ENCODE measurements around the gene GOLT1A.
A peak's percentile ranks its signal among the peaks of the same experiment; 100 is the strongest.
"Not testable (repeated sequence)": the region's sequence is repeated elsewhere in the genome, so short reads cannot be mapped to it uniquely, and the experiment has no call there.

GOLT1A gene

DNA sequence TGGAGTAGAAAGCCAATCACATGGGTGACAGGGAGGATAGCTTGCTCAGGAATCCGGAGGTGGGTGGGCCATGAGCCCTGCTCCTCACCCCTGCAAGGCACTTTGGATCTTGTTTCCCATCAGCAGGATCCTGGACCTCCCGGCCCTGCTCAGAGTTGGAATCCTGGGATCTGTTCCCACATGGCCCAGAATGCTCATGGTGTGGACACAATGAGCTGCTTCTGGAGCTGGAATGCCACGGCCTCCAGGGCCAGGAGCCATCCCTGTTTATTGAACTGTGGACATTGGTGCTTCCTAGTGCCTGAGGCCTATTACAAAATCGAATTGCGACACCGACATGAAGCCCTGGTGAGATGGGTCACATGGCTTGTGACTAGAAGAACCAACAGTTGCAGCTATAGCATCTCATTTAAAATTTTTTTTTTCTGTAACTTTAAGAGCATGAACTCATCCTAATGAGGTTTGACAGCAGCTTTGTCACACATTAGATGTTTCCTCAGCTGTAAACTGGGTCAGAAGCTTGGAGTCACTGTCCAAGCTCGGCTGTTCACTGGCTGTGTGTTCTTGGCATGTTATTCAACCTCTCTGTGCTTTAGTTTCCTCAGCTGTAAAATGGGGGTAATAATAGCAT, 40.4 kb upstream of the GOLT1A start:
- no peak overlapping the region for H3K4me3 Mint-ChIP-seq
- DNase-seq (no peak), ATAC-seq (no peak)
- H3K4me1 Mint-ChIP-seq = no peaks in the 10 kb centered on the region
- H3K9me3 Mint-ChIP-seq = no peaks in the 10 kb centered on the region
- H3K27me3 Mint-ChIP-seq = no peaks in the 10 kb centered on the region
- no peak overlapping the region for H3K27ac Mint-ChIP-seq

DNA sequence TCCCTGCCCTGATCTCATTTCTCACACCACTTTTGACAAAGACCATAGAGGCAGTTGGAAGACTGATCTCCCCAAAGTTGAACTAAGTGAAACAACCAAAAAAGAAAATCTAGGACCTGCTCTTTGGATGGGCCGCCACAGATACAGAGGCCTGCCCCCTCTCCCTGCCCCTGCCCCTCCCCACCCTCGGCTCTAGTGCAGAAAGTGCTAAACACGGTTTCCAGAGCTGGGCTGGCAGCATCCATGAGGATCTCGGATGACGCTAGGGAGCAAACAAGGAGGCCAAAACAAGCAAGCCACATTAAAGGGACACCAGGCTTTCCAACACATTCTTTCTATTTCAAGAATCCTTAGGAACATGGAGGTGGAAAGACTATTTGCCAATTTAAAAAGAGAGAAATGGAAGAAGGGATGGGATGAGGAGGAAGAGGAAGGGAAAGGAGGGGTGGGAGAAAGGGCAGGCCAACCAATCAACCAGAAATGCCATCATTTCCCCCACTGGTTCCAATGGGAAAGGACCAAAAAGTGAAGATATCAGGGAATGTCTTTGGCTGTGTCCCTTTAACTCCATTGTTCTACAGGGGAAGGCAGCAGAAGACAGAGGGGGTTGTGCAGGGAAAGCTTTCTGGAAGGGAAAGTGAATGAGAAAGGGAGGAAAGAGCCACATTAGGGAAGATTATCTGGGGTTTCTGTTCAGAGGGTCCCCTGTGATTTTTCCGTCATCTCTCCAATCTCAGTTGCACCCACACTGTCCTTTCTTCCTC, 38.3 kb upstream of the GOLT1A start:
- no peak overlapping the region for H3K27ac Mint-ChIP-seq
- no peaks in the 10 kb centered on the region for H3K27me3 Mint-ChIP-seq
- no peaks in the 10 kb centered on the region for H3K4me1 Mint-ChIP-seq
- no peaks in the 10 kb centered on the region for H3K9me3 Mint-ChIP-seq
- ATAC-seq = no peak
- H3K4me3 Mint-ChIP-seq = no peak overlapping the region
- DNase-seq = no peak

GRCh38 chr1:204251286-204251685, 37.5 kb upstream of the GOLT1A start:
- ATAC-seq = no peak

GRCh38 chr1:204250428-204251030, 36.7 kb upstream of the GOLT1A start:
- H3K27me3 Mint-ChIP-seq = no peaks in the 10 kb centered on the region
- H3K9me3 Mint-ChIP-seq = no peaks in the 10 kb centered on the region
- no peak overlapping the region for H3K4me3 Mint-ChIP-seq
- DNase-seq (no peak), ATAC-seq (no peak)
- H3K27ac Mint-ChIP-seq = no peak overlapping the region
- H3K4me1 Mint-ChIP-seq = no peaks in the 10 kb centered on the region

More at GRCh38 chr1:204251286-204251685, 37.5 kb upstream of the GOLT1A start:
- no peak for DNase-seq
- no peaks in the 10 kb centered on the region for H3K27me3 Mint-ChIP-seq
- no peak overlapping the region for H3K4me3 Mint-ChIP-seq
- no peaks in the 10 kb centered on the region for H3K4me1 Mint-ChIP-seq
- H3K27ac Mint-ChIP-seq = no peak overlapping the region
- no peaks in the 10 kb centered on the region for H3K9me3 Mint-ChIP-seq

DNA sequence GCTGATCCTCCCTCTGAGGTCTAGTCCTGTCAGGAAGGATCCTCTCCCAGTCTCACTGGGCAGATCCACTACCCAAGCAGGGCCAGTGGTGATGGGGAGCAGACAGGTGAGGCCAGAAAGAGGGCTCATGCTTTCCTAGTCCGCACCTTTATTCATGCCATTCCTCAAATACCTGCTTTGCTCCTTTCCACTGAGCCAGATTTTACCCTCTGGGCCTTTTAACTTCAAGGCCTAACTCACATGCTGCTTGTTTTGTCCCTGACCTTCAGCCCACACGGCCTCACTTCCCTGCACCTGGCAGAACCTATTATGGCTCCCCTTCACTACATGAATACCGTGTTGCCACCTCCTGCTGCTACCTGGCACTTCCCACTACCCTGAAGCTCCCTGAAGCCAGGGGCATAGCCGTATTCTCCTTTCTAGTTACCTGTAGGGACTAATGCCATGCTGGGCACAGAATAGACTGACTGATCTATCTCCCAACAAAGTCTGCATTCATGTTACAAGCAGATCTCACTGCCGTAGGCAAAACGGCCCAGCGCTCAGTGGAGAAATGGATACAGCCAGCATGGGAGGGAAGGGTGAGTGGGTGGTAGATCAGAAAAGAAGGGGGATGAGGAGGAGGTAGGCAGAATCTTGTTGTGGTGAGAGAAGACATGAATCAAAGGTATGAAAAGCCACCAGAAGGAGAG, 36.1 kb upstream of the GOLT1A start:
- no peaks in the 10 kb centered on the region for H3K9me3 Mint-ChIP-seq
- no peak for DNase-seq
- no peaks in the 10 kb centered on the region for H3K27me3 Mint-ChIP-seq
- no peak for ATAC-seq
- H3K27ac Mint-ChIP-seq = no peak overlapping the region
- H3K4me1 Mint-ChIP-seq = no peaks in the 10 kb centered on the region
- H3K4me3 Mint-ChIP-seq = no peak overlapping the region

DNA sequence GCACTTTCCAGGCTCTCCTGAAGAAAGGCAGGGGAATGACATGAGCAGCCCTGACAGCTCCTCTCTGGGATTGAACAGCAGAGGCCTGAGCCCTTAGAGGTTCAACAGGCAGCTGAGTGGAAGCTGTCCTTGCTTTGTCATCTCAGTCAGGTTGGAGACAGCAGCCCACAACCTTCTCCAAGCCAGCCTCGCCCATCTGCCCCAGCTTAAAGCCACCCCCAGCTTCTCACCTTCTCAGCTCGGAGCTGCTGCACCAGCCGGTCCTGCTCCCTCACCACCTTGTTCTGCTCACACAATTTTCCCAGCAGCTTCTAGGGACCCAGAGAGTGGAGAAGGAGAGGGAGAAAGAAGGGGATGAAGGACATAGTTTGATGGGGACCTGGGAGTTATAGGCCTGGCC, 35.2 kb upstream of the GOLT1A start:
- Mint-ChIP-seq H3K27me3 (no peaks in the 10 kb centered on the region), H3K4me3 (no peak overlapping the region), H3K4me1 (no peaks in the 10 kb centered on the region), H3K27ac (peak overlapping the region in 1 of 2 donors; percentile 39), H3K9me3 (no peaks in the 10 kb centered on the region)
- ATAC-seq (no peak), DNase-seq (no peak)

DNA sequence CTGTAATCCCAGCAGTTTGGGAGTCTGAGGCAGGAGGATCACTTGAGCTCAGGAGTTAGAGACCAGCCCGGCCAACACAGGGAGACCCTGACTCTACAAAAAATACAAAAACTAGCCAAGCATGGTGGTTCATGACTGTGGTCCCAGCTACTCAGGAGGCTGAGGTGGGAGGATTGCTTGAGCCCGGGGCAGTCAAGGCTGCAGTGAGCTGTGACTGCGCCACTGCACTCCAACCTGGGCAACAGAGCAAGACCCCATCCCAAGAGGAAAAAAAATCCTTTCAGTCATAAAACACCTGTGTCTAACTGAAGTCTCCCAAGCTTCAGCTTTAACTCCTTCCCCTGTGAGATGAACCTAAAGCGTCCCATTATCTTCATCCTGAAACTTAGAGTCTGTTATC, 33.1 kb upstream of the GOLT1A start:
- H3K27ac Mint-ChIP-seq = no peak overlapping the region
- no peak for DNase-seq
- no peaks in the 10 kb centered on the region for H3K27me3 Mint-ChIP-seq
- no peak for ATAC-seq
- H3K4me1 Mint-ChIP-seq = no peaks in the 10 kb centered on the region
- no peaks in the 10 kb centered on the region for H3K9me3 Mint-ChIP-seq
- no peak overlapping the region for H3K4me3 Mint-ChIP-seq

- Mint-ChIP-seq H3K9me3 (no peaks in the 10 kb centered on the region), H3K27me3 (no peaks in the 10 kb centered on the region), H3K27ac (no peak overlapping the region), H3K4me1 (no peaks in the 10 kb centered on the region), H3K4me3 (no peak overlapping the region)
- ATAC-seq (no peak), DNase-seq (no peak)
Observed at GRCh38 chr1:204242920-204243319, 29.1 kb upstream of the GOLT1A start.

DNA sequence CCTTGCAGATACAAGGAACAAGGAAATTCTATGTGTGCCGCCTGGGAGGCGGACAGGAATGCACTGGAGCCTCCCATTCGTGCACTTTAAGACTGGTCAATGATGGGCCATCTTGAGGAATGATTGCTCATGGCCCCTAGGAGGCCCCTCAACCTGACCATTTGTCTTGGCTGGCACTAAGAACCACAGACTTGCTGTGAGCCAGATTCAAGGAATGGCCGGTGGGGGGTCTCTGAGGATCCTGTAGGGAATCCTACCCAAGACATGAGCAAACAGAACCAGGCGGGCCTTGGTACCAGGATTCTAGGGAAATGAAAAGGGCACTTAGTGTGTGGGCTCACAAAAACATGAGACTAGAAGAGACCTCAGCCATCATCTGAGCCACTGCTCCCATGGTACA, 28.1 kb upstream of the GOLT1A start:
- no peaks in the 10 kb centered on the region for H3K27me3 Mint-ChIP-seq
- no peak for ATAC-seq
- no peak overlapping the region for H3K4me3 Mint-ChIP-seq
- no peaks in the 10 kb centered on the region for H3K4me1 Mint-ChIP-seq
- H3K9me3 Mint-ChIP-seq = no peaks in the 10 kb centered on the region
- no peak for DNase-seq
- no peak overlapping the region for H3K27ac Mint-ChIP-seq

GRCh38 chr1:204241050-204241449, 27.3 kb upstream of the GOLT1A start:
- Mint-ChIP-seq H3K4me3 (no peak overlapping the region), H3K27ac (no peak overlapping the region), H3K27me3 (no peaks in the 10 kb centered on the region), H3K4me1 (no peaks in the 10 kb centered on the region), H3K9me3 (no peaks in the 10 kb centered on the region)
- no peak for ATAC-seq
- no peak for DNase-seq

GRCh38 chr1:204240233-204240632, 26.4 kb upstream of the GOLT1A start:
- H3K27me3 Mint-ChIP-seq = no peaks in the 10 kb centered on the region
- H3K9me3 Mint-ChIP-seq = no peaks in the 10 kb centered on the region
- ATAC-seq (no peak), DNase-seq (no peak)
- no peak overlapping the region for H3K27ac Mint-ChIP-seq
- H3K4me3 Mint-ChIP-seq = no peak overlapping the region
- H3K4me1 Mint-ChIP-seq = no peaks in the 10 kb centered on the region

GRCh38 chr1:204239401-204239800, 25.6 kb upstream of the GOLT1A start:
- H3K27me3 Mint-ChIP-seq, H3K4me3 Mint-ChIP-seq, H3K27ac Mint-ChIP-seq, H3K4me1 Mint-ChIP-seq, ATAC-seq, DNase-seq, H3K9me3 Mint-ChIP-seq: not testable (repeated sequence)

DNA sequence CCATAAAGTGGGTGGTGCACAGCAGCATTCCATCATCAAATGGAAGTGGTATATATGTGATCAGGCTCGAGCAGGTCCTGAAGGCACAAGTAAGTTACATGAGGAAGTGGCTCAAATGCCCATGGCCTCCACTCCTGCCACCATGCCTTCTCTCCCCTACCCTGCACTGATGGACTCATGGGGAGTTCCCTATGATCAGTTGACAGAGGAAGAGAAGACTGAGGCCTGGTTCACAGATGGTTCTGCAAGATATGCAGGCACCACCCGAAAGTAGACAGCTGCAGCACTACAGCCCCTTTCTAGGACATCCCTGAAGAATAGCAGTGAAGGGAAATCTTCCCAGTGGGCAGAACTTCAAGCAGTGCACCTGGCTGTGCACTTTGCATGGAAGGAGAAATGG, 24.7 kb upstream of the GOLT1A start:
- not testable (repeated sequence) for H3K27me3 Mint-ChIP-seq, H3K4me3 Mint-ChIP-seq, DNase-seq, ATAC-seq, H3K9me3 Mint-ChIP-seq, H3K4me1 Mint-ChIP-seq
- peak overlapping the region in 1 of 2 donors; percentile 53 for H3K27ac Mint-ChIP-seq

GRCh38 chr1:204237515-204237914, 23.7 kb upstream of the GOLT1A start:
- ATAC-seq, H3K9me3 Mint-ChIP-seq, H3K27me3 Mint-ChIP-seq: not testable (repeated sequence)

GRCh38 chr1:204232526-204232925, 18.7 kb upstream of the GOLT1A start:
- H3K27me3 Mint-ChIP-seq = no peaks in the 10 kb centered on the region
- no peak for ATAC-seq
- no peak for DNase-seq
- no peaks in the 10 kb centered on the region for H3K9me3 Mint-ChIP-seq
- no peak overlapping the region for H3K4me3 Mint-ChIP-seq
- peaks cover 4% of the 10 kb centered on the region for H3K4me1 Mint-ChIP-seq
- H3K27ac Mint-ChIP-seq = no peak overlapping the region

More at GRCh38 chr1:204237515-204237914, 23.7 kb upstream of the GOLT1A start:
- DNase-seq, H3K4me1 Mint-ChIP-seq, H3K4me3 Mint-ChIP-seq, H3K27ac Mint-ChIP-seq: not testable (repeated sequence)

DNA sequence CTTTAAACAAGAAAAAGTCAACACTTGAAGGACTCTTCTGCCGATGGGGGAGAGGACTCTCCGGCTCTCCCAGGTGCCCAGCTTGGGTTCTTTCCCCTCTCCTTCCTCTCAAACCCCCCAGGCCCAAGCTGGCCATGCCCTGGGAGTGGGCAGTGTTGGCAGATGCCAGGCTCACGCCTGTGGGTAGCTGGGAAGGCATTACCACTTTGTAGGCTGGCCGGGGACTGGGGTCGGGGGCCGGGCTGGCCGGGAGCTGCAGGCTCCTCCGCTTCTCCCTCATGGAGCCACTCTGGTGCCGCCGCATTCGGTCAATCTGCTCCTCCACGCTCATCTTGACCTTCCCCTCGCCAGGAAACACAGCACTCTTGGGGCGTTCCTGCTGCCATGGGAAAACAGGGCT, 16.4 kb upstream of the GOLT1A start:
- Mint-ChIP-seq H3K27ac (no peak overlapping the region), H3K4me3 (no peak overlapping the region), H3K9me3 (no peaks in the 10 kb centered on the region), H3K4me1 (peaks cover 4% of the 10 kb centered on the region), H3K27me3 (no peaks in the 10 kb centered on the region)
- no peak for ATAC-seq
- no peak for DNase-seq

All from stimulated activated naive CD8-positive, alpha-beta T cell treated with anti-CD3 and anti-CD28 coated beads, Interleukin-15, amount 100 ng/mL, for 72 hours (primary cell).